GM23338 (cell line): Measurements from ENCODE around the gene DNAJC1. TPM values are rescaled to one million over a fixed set of nuclear protein-coding genes. Genes with fewer than 3 reads are reported as not detected.

Experiments
- ATAC-seq: fragments of 200-7000 bp; cut with Tn5 transposase; 3 replicates; pipeline ENCODE4 v1.9.1; 2020
- DNase-seq: peaks from one replicate; pipeline ENCODE4 v3.0.0-alpha.2; 2015; ENCODE audit warnings: low spot score
- H2AFZ ChIP-seq: fragments of 200-600 bp; sonication (generic); 2 replicates; pipeline ENCODE4 v1.8.0; 2016; ENCODE audit warnings: antibody characterized with exemption, mild to moderate bottlenecking, moderate library complexity
- H3F3A ChIP-seq: fragments of 200-600 bp; sonication (generic); replicated peaks from 2 replicates; pipeline ENCODE4 v1.8.0; 2017; ENCODE audit warnings: antibody characterized with exemption, mixed run types, low read depth
- H3K27ac ChIP-seq: fragments of 200-600 bp; sonication (generic); 2 replicates; pipeline ENCODE4 v1.6.1; 2016; ENCODE audit warnings: low read depth
- H3K27me3 ChIP-seq: fragments of 200-600 bp; sonication (generic); 2 replicates; pipeline ENCODE4 v1.8.0; 2016; ENCODE audit warnings: mild to moderate bottlenecking, mixed run types, moderate library complexity; ENCODE audit not compliant: insufficient read depth
- H3K36me3 ChIP-seq: fragments of 200-600 bp; sonication (generic); 2 replicates; pipeline ENCODE4 v1.8.0; 2016; ENCODE audit warnings: mild to moderate bottlenecking; ENCODE audit not compliant: insufficient read depth
- H3K4me1 ChIP-seq: fragments of 200-600 bp; sonication (generic); 2 replicates; pipeline ENCODE4 v1.8.0; 2016; ENCODE audit warnings: mild to moderate bottlenecking, moderate library complexity; ENCODE audit not compliant: insufficient read depth
- H3K4me2 ChIP-seq: fragments of 200-600 bp; sonication (generic); 2 replicates; pipeline ENCODE4 v1.7.1; 2017; ENCODE audit warnings: mixed run types
- H3K4me3 ChIP-seq: fragments of 200-600 bp; sonication (generic); 2 replicates; pipeline ENCODE4 v1.6.1; 2016; ENCODE audit warnings: mixed run types
- H3K79me2 ChIP-seq: fragments of 200-600 bp; sonication (generic); replicated peaks from 2 replicates; pipeline ENCODE4 v1.8.0; 2017; ENCODE audit warnings: mild to moderate bottlenecking; ENCODE audit not compliant: insufficient read depth
- H3K9me2 ChIP-seq: fragments of 200-600 bp; sonication (generic); 2 replicates; pipeline ENCODE4 v1.8.0; 2017; ENCODE audit not compliant: insufficient read depth
- H4K20me1 ChIP-seq: fragments of 200-600 bp; sonication (generic); replicated peaks from 2 replicates; pipeline ENCODE4 v1.8.0; 2017; ENCODE audit warnings: mild to moderate bottlenecking; ENCODE audit not compliant: insufficient read depth
- H3K27ac Mint-ChIP-seq: 2 replicates; pipeline ENCODE4 v1.8.0; 2020; ENCODE audit warnings: inconsistent platforms, mild to moderate bottlenecking, moderate library complexity, mixed read lengths
- H3K27me3 Mint-ChIP-seq: 3 replicates; pipeline ENCODE4 v1.8.0; 2022; ENCODE audit warnings: low read depth, mild to moderate bottlenecking, moderate library complexity, mixed read lengths, inconsistent platforms; ENCODE audit not compliant: insufficient read depth, poor library complexity
- H3K36me3 Mint-ChIP-seq: 3 replicates; pipeline ENCODE4 v1.8.0; 2021; ENCODE audit warnings: low read depth, mild to moderate bottlenecking, inconsistent platforms, moderate library complexity, mixed read lengths
- H3K4me1 Mint-ChIP-seq: 3 replicates; pipeline ENCODE4 v1.8.0; 2020; ENCODE audit warnings: mild to moderate bottlenecking, inconsistent platforms, mixed read lengths
- H3K4me3 Mint-ChIP-seq: 3 replicates; pipeline ENCODE4 v1.8.0; 2021; ENCODE audit warnings: moderate library complexity, mild to moderate bottlenecking, inconsistent platforms, mixed read lengths
- H3K9me3 Mint-ChIP-seq: 3 replicates; pipeline ENCODE4 v1.8.0; 2020; ENCODE audit warnings: moderate library complexity, mild to moderate bottlenecking, inconsistent platforms, mixed read lengths
- CREB1 ChIP-seq: fragments of 250-450 bp; sonication (Bioruptor Pico); IDR thresholded peaks from 2 replicates; pipeline ENCODE4 v1.5.0; 2020; ENCODE audit warnings: low read depth, mild to moderate bottlenecking, moderate library complexity
- CTCF ChIP-seq, 2 experiments: fragments of 200-600 bp in 1 of 2; sonication (generic) in 1 of 2; conservative IDR thresholded peaks; 2 replicates each; pipeline versions ENCODE4 v1.5.1 to v1.6.1; 2016 to 2017; ENCODE audit warnings: antibody characterized with exemption in 2 of 2, low read depth in 2 of 2, mild to moderate bottlenecking in 2 of 2, moderate library complexity in 1 of 2
- ETS1 ChIP-seq: IDR thresholded peaks from 2 replicates; pipeline ENCODE4 v1.6.1; 2016; ENCODE audit warnings: antibody characterized with exemption
- EZH2 ChIP-seq: fragments of 200-600 bp; sonication (generic); IDR thresholded peaks from one replicate; pipeline ENCODE4 v1.8.0; 2017; ENCODE audit warnings: antibody characterized with exemption, mild to moderate bottlenecking, low read depth; ENCODE audit not compliant: unreplicated experiment
- EZH2phosphoT487 ChIP-seq: fragments of 200-600 bp; sonication (generic); IDR thresholded peaks from one replicate; pipeline ENCODE4 v1.8.1; 2018; ENCODE audit warnings: antibody characterized with exemption; ENCODE audit not compliant: unreplicated experiment
- JUNB ChIP-seq: IDR thresholded peaks from one replicate; pipeline ENCODE4 v1.6.1; 2016; ENCODE audit warnings: antibody characterized with exemption; ENCODE audit not compliant: unreplicated experiment
- POLR2AphosphoS5 ChIP-seq: IDR thresholded peaks from 2 replicates; pipeline ENCODE4 v1.6.1; 2016; ENCODE audit warnings: antibody characterized with exemption, low read depth
- STAT1 ChIP-seq: IDR thresholded peaks from one replicate; pipeline ENCODE4 v1.6.1; 2016; ENCODE audit warnings: antibody characterized with exemption; ENCODE audit not compliant: unreplicated experiment
- ZNF114 ChIP-seq: fragments of 250-450 bp; sonication (Bioruptor Pico); IDR thresholded peaks from 2 replicates; pipeline ENCODE4 v1.5.0; 2020; ENCODE audit warnings: mild to moderate bottlenecking, moderate library complexity
- ZNF331 ChIP-seq: fragments of 250-450 bp; sonication (Bioruptor Pico); IDR thresholded peaks from 2 replicates; pipeline ENCODE4 v1.5.0; 2020; ENCODE audit warnings: low read depth, mild to moderate bottlenecking, moderate library complexity
- ZNF462 ChIP-seq: fragments of 250-450 bp; sonication (Bioruptor Pico); IDR thresholded peaks from 2 replicates; pipeline ENCODE4 v1.5.0; 2020; ENCODE audit warnings: mild to moderate bottlenecking, moderate library complexity
- polyA plus RNA-seq: library from polyadenylated mRNA; unstranded; fragments of >200 nt; fragmentation: Nextera tagmentation; extraction: Ambion mirVana; gene quantifications from 2 replicates; pipeline ENCODE4 v1.2.1, GENCODE V29; 2016
- total RNA-seq: library from RNA; depleted of rRNA; stranded (reverse); fragments of >200 nt; shearing (Covaris generic); gene quantifications from 2 replicates; pipeline ENCODE4 v1.2.3, GENCODE V29; 2014

The DNAJC1 gene
- total and polyA plus RNA-seq, 2 experiments from 2014 or later = 38.6 to 45.3 TPM

- TF ChIP-seq EZH2 (no peak), CTCF (conservative IDR thresholded peaks at IDR 0.05; ENCODE audit: low read depth in 2 of 2) (no peak), EZH2phosphoT487 (no peak), JUNB (no peak), STAT1 (no peak)
These were observed 48.8 kb downstream of the DNAJC1 start (continued) for GRCh38 chr10:21954690-21955089.

- no peaks in the 10 kb centered on the region for H3K27me3 Mint-ChIP-seq
- Histone ChIP-seq H3F3A (no peaks in the 10 kb centered on the region), H3K4me1 (no peaks in the 10 kb centered on the region), H4K20me1 (no peaks in the 10 kb centered on the region), H3K36me3 (no peaks in the 10 kb centered on the region), H3K27me3 (no peaks in the 10 kb centered on the region), H3K79me2 (no peaks in the 10 kb centered on the region), H3K9me2 (no peaks in the 10 kb centered on the region), H3K4me2 (no peak overlapping the region), H3K4me3 (no peak overlapping the region), H2AFZ (no peak overlapping the region), H3K27ac (no peak overlapping the region)
- no peak overlapping the region for H3K4me3 Mint-ChIP-seq
- no peaks in the 10 kb centered on the region for H3K9me3 Mint-ChIP-seq
- ATAC-seq (no peak), DNase-seq (no peak)
- H3K36me3 Mint-ChIP-seq = no peaks in the 10 kb centered on the region
- H3K4me1 Mint-ChIP-seq = peaks cover 15% of the 10 kb centered on the region; the same call in 2 of the 3 replicates
- no peak overlapping the region for H3K27ac Mint-ChIP-seq
- TF ChIP-seq ETS1 (no peak), EZH2 (no peak), JUNB (no peak), CREB1 (CRISPR knock-in tag) (no peak), CTCF (conservative IDR thresholded peaks at IDR 0.05; ENCODE audit: low read depth in 2 of 2) (no peak), ZNF114 (no peak), POLR2AphosphoS5 (no peak), ZNF331 (CRISPR knock-in tag) (no peak), ZNF462 (no peak)
These were observed 49.4 kb downstream of the DNAJC1 start for GRCh38 chr10:21954132-21954531.
